Lung (tissue), 12 donors: Measurements from ENCODE around the gene C2CD3. TPM values are rescaled to one million over a fixed set of nuclear protein-coding genes. Genes with fewer than 3 reads are reported as not detected.

Source experiments
- ATAC-seq: fragments of 200-7000 bp; cut with Tn5 transposase; one replicate; pipeline ENCODE4 v1.9.1; 2020; ENCODE audit warnings: moderate number of reproducible peaks; ENCODE audit not compliant: insufficient read depth, low FRiP score
- DNase-seq, 3 donors: peaks; one replicate each; pipeline ENCODE4 v3.0.0-alpha.2; 2013 to 2017
- H3K27ac ChIP-seq, 2 donors: one replicate each; pipeline ENCODE4 v1.5.1; 2013; ENCODE audit warnings: mild to moderate bottlenecking in 2 of 2, moderate library complexity in 2 of 2, control low read depth in 1 of 2, inconsistent platforms in 1 of 2, low read depth in 1 of 2, low read length in 1 of 2
- H3K27me3 ChIP-seq, 3 donors: one replicate each; pipeline ENCODE4 v1.5.1; 2013; ENCODE audit warnings: low read length in 2 of 3; ENCODE audit not compliant: control insufficient read depth in 3 of 3, insufficient read depth in 3 of 3
- H3K36me3 ChIP-seq, 4 donors: one replicate each; pipeline ENCODE4 v1.5.1; 2013; ENCODE audit warnings: low read length in 4 of 4, mild to moderate bottlenecking in 1 of 4, moderate library complexity in 1 of 4; ENCODE audit not compliant: control insufficient read depth in 4 of 4, insufficient read depth in 4 of 4
- H3K4me1 ChIP-seq, 5 donors: one replicate each; pipeline ENCODE4 v1.5.1; 2013; ENCODE audit warnings: low read length in 5 of 5, mild to moderate bottlenecking in 2 of 5, moderate library complexity in 1 of 5; ENCODE audit not compliant: control insufficient read depth in 5 of 5, insufficient read depth in 5 of 5
- H3K4me3 ChIP-seq: one replicate; pipeline ENCODE4 v1.5.1; 2013; ENCODE audit warnings: mild to moderate bottlenecking, control low read depth, moderate library complexity
- H3K9ac ChIP-seq, 2 donors: one replicate each; pipeline ENCODE4 v1.5.1; 2013; ENCODE audit warnings: low read length in 2 of 2, control low read depth in 1 of 2; ENCODE audit not compliant: insufficient read depth in 1 of 2
- H3K9me3 ChIP-seq, 4 donors: one replicate each; pipeline ENCODE4 v1.5.1; 2013; ENCODE audit warnings: low read length in 3 of 4, mild to moderate bottlenecking in 1 of 4, moderate library complexity in 1 of 4; ENCODE audit not compliant: control insufficient read depth in 4 of 4, insufficient read depth in 3 of 4
- WGBS, 2 donors: extraction: QIAGEN DNeasy Blood & Tissue Kit; methylation state at CpG; one replicate each; pipeline ENCODE4 v1.1.7; 2013; 5-methylcytosine and 5-hydroxymethylcytosine counted together
- polyA plus RNA-seq, 2 donors: library from polyadenylated mRNA; stranded (reverse); fragments of 200-250 nt; gene quantifications; one replicate each; pipeline ENCODE4 v1.2.1, GENCODE V29; 2013
- total RNA-seq, 2 donors: library from RNA; depleted of rRNA in 1 of 2; stranded (reverse); fragments of >200 nt in 1 of 2; gene quantifications; one replicate each; pipeline ENCODE4 v1.2.1, GENCODE V29; 2014 to 2021
- TF ChIP-seq, protein P1 (sequence below): IDR thresholded peaks from 2 replicates; pipeline ENCODE4 v1.5.1; 2012; ENCODE audit warnings: mild to moderate bottlenecking; ENCODE audit errors: control extremely low read depth, extremely low read depth
- donor health status: control.
- donor health status: control.
- donor health status: Bipolar disorder and iron deficiency.
- donor health status: healthy.
- donor health status: DM: yes; HTN: yes; CAD: no.

The C2CD3 gene
- total and polyA plus RNA-seq, 4 donors: 10.2 to 31.3 (median 20.7) TPM

DNA sequence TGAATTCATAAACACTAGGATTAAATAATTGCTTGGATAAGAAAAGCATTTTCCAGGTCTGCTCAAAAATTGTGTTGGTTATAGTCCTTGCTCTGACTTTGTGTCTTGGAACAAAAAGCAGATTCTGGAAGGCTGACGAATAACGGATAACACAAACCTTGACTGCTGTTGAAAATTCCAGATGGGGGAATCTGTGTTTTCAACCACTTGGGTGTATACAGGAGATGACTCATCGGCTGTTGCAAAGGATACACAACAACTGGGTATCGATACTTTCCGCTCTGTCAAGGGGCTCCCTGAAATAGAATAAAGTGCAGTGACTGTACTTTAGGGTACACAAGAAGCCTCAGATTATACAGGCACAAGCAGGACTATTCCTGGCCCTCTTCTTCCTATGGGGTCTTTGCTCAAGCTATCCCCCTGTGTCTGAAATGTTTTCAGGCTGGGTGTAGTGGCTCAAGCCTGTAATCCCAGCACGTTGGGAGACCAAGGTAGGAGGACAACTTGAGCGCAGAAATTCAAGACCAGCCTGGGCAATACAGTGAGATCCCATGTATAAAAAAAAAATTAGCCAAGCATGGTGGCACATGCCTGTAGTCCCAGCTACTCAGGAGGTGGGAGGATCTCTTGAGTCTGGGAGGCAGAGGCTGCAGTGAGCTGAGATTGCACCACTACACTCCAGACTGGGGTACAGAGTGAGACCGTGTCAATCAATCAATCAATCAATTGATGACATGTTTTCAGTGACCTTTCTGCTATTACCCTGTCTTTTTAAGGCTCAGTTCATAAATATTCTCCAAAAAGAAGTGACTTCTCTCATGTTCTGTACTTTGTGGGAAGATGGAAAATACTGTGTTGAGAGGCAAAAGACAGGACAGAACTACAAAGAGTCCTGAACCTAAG is 113.3 kb downstream of the C2CD3 start:
- H3K4me3 ChIP-seq: no peak overlapping the region
- H3K4me1 ChIP-seq: no peaks in the 10 kb centered on the region
- DNase-seq (no peak), ATAC-seq (no peak)
- H3K27me3 ChIP-seq: no peaks in the 10 kb centered on the region
- H3K36me3 ChIP-seq: peaks cover 1 to 9% (median 6%) of the 10 kb centered on the region in 4 donors
- H3K9ac ChIP-seq: no peak overlapping the region
- H3K27ac ChIP-seq: no peak overlapping the region
- 82 to 92% methylated on average over 8 of the region's 8 CpGs for WGBS, 2 donors
- H3K9me3 ChIP-seq: no peaks in the 10 kb centered on the region
- TF ChIP-seq, protein P1, sequence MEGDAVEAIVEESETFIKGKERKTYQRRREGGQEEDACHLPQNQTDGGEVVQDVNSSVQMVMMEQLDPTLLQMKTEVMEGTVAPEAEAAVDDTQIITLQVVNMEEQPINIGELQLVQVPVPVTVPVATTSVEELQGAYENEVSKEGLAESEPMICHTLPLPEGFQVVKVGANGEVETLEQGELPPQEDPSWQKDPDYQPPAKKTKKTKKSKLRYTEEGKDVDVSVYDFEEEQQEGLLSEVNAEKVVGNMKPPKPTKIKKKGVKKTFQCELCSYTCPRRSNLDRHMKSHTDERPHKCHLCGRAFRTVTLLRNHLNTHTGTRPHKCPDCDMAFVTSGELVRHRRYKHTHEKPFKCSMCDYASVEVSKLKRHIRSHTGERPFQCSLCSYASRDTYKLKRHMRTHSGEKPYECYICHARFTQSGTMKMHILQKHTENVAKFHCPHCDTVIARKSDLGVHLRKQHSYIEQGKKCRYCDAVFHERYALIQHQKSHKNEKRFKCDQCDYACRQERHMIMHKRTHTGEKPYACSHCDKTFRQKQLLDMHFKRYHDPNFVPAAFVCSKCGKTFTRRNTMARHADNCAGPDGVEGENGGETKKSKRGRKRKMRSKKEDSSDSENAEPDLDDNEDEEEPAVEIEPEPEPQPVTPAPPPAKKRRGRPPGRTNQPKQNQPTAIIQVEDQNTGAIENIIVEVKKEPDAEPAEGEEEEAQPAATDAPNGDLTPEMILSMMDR: no peak

DNA sequence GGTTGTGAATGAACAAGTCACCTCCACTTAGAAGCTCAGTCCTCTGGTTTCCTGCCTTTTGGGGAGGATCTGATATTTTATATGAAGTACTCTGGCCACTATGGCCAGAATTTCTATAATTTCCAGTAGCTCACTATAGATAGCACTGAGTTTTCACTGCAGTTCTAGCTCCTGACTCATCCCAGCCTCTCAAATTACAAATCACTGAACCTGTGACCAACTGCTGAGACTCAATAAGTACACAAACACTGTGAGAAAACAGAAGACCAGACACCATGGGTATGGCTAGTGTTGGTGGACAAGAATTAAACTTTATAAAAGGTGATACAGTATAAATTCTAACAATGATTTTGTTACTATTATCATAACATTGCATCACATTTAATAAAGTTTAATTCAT is 114.9 kb downstream of the C2CD3 start:
- DNase-seq (no peak), ATAC-seq (no peak)
- TF ChIP-seq, protein P1: no peak
- H3K27me3 ChIP-seq: no peaks in the 10 kb centered on the region
- no peaks in the 10 kb centered on the region for H3K9me3 ChIP-seq
- no peaks in the 10 kb centered on the region for H3K4me1 ChIP-seq
- peaks cover 1 to 12% (median 7%) of the 10 kb centered on the region in 4 donors for H3K36me3 ChIP-seq
- no peak overlapping the region for H3K9ac ChIP-seq
- no peak overlapping the region for H3K4me3 ChIP-seq
- H3K27ac ChIP-seq: no peak overlapping the region

DNA sequence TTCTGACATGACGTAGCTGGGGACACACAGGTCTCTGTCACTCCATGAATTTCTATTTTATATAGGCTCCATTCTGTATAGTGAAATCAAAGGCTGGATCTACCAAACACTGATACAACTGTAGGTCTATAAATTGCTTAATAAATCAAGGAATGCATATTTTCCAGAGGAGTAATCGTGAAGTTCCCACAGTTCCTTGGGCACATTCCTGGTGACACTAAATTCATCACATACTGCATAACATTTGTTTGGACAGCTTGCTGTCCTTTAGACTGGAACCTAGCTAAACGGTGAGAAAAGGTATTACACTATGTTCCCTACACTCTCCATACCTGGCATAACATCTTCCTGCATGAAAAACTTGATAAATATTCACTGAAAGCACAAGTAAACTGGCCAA is 120.3 kb downstream of the C2CD3 start:
- DNase-seq (no peak), ATAC-seq (no peak)
- Histone ChIP-seq H3K4me1 (no peaks in the 10 kb centered on the region), H3K9me3 (no peaks in the 10 kb centered on the region), H3K36me3 (peaks cover 9 to 25% (median 20%) of the 10 kb centered on the region in 4 donors), H3K9ac (no peak overlapping the region), H3K27me3 (no peaks in the 10 kb centered on the region), H3K27ac (no peak overlapping the region), H3K4me3 (no peak overlapping the region)
- WGBS, 2 donors: 91 to 92% methylated on average over 3 of the region's 3 CpGs
- TF ChIP-seq, protein P1: no peak
